SU-DHL-6 (cell line): Measurements from ENCODE around the gene MESP2.

Experiments used
- H2AFZ ChIP-seq: fragments of 200-600 bp; sonication (generic); 2 replicates; pipeline ENCODE4 v1.6.1; 2014; ENCODE audit warnings: low read depth, mild to moderate bottlenecking, moderate library complexity, mixed read lengths, antibody characterized with exemption, low read length; ENCODE audit not compliant: severe bottlenecking
- H3F3A ChIP-seq: fragments of 200-600 bp; shearing (Covaris generic); 2 replicates; pipeline ENCODE4 v1.6.0; 2016; ENCODE audit warnings: antibody characterized with exemption, mild to moderate bottlenecking; ENCODE audit not compliant: insufficient read depth
- H3K27ac ChIP-seq: fragments of 200-600 bp; sonication (generic); 2 replicates; pipeline ENCODE4 v1.5.1; 2016; ENCODE audit warnings: low read depth, mild to moderate bottlenecking, low read length, moderate library complexity, mixed read lengths
- H3K27me3 ChIP-seq: fragments of 200-600 bp; sonication (generic), shearing (Covaris generic); 2 replicates; pipeline ENCODE4 v1.6.0; 2014; ENCODE audit warnings: mild to moderate bottlenecking, low read length
- H3K36me3 ChIP-seq: fragments of 200-600 bp; sonication (generic); 2 replicates; pipeline ENCODE4 v1.6.1; 2014; ENCODE audit warnings: mild to moderate bottlenecking, low read length, mixed read lengths
- H3K4me2 ChIP-seq: fragments of 300-600, 200-600 bp; shearing (Covaris generic), sonication (generic); 2 replicates; pipeline ENCODE4 v1.6.0; 2014; ENCODE audit warnings: low read length, low read depth, mild to moderate bottlenecking; ENCODE audit not compliant: poor library complexity, severe bottlenecking
- H3K4me3 ChIP-seq: fragments of 200-600 bp; sonication (generic); 2 replicates; pipeline ENCODE4 v1.5.1; 2014; ENCODE audit warnings: antibody characterized with exemption, low read length, mild to moderate bottlenecking, mixed read lengths; ENCODE audit not compliant: insufficient read depth, poor library complexity, severe bottlenecking
- H3K79me2 ChIP-seq: fragments of 200-600 bp; sonication (generic); 2 replicates; pipeline ENCODE4 v1.6.1; 2014; ENCODE audit warnings: mild to moderate bottlenecking, low read length, moderate library complexity; ENCODE audit not compliant: insufficient read depth
- H3K9ac ChIP-seq: fragments of 200-600 bp; sonication (generic); 2 replicates; pipeline ENCODE4 v1.7.0; 2014; ENCODE audit warnings: mild to moderate bottlenecking, low read length
- H3K9me2 ChIP-seq: fragments of 200-600 bp; sonication (generic); replicated peaks from 2 replicates; pipeline ENCODE4 v1.6.1; 2014; ENCODE audit warnings: low read length; ENCODE audit not compliant: insufficient read depth
- H3K9me3 ChIP-seq: fragments of 200-600 bp; sonication (generic); 2 replicates; pipeline ENCODE4 v1.6.1; 2014; ENCODE audit warnings: low read length, mixed read lengths; ENCODE audit not compliant: insufficient read depth
- H4K20me1 ChIP-seq: fragments of 200-600 bp; sonication (generic); 2 replicates; pipeline ENCODE4 v1.6.1; 2014; ENCODE audit warnings: low read depth, mild to moderate bottlenecking, antibody characterized with exemption, low read length, moderate library complexity, mixed read lengths
- CTCF ChIP-seq: fragments of 200-600 bp; sonication (generic); IDR thresholded peaks from one replicate; pipeline ENCODE4 v1.5.1; 2017; ENCODE audit warnings: antibody characterized with exemption, mild to moderate bottlenecking, low read length, moderate library complexity; ENCODE audit not compliant: insufficient read depth, poor library complexity, severe bottlenecking
- EZH2phosphoT487 ChIP-seq: fragments of 200-600 bp; sonication (generic), shearing (Covaris generic); conservative IDR thresholded peaks from 2 replicates; pipeline ENCODE4 v1.6.1; 2018; ENCODE audit warnings: mild to moderate bottlenecking, antibody characterized with exemption, low read length, moderate library complexity, mixed read lengths

The MESP2 gene

DNA sequence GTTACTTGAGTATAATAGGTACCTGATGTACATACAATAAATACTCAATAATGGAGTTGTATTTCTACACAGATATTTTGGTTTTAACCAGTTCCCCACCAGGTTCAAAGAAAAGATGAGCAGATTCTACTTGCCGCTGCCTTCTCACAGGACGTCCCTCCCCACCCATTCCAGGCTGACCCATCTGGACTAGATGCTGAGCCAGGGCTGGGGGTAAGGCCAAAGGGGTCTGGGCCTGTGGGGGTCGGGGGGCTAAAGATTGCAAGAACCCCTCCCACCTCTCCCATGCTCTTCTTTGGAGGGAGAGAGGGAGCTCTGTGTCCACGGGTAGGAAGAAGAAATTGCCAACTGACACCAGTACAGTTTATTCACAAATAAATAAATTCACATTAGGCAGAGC, 26.6 kb upstream of the MESP2 start:
- no peak overlapping the region for H2AFZ ChIP-seq
- H3K4me2 ChIP-seq: peak overlapping the region; percentile 67
- TF ChIP-seq CTCF (no peak), EZH2phosphoT487 (no peak)
- no peaks in the 10 kb centered on the region for H3F3A ChIP-seq
- H3K27ac ChIP-seq: no peak overlapping the region
- no peak overlapping the region for H3K9ac ChIP-seq
- no peak overlapping the region for H3K4me3 ChIP-seq
- no peaks in the 10 kb centered on the region for H4K20me1 ChIP-seq
- no peaks in the 10 kb centered on the region for H3K36me3 ChIP-seq
- no peaks in the 10 kb centered on the region for H3K9me2 ChIP-seq
- no peaks in the 10 kb centered on the region for H3K79me2 ChIP-seq
- no peaks in the 10 kb centered on the region for H3K27me3 ChIP-seq
- no peaks in the 10 kb centered on the region for H3K9me3 ChIP-seq

DNA sequence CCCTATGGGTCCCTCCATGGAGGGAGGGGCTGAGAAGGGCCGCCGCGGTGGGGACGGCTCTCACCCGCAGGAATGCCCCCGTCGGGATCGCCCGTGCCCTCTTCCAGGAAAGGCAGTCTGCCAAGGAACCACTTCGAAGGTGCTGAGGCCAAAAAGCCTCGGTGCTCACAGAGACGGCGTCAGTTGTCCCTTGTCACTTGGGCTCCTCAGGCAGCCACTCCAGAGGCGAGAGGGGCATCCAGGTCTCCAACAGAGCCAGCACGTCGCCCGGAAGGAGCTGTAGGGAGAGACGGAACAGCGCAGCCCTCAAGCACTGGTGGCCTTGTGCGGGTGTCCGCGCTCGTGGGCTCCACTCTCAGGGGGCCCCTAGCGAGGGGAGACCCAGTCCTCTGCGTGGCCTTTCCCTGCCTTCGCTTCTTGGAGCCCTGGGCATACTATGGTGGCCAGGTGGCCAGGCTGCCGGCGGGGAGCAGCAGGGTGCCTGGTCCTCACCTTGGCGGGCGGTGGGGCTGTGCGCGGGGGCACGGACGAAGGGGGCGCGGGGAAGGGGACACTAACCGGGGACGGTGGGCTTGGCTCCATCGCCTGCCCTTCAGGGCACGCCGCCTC, 26.1 kb upstream of the MESP2 start:
- H2AFZ ChIP-seq: peak overlapping the region; percentile 91
- H3K27me3 ChIP-seq: no peaks in the 10 kb centered on the region
- H4K20me1 ChIP-seq: no peaks in the 10 kb centered on the region
- TF ChIP-seq CTCF (no peak), EZH2phosphoT487 (no peak)
- peak overlapping the region; percentile 65 for H3K9ac ChIP-seq
- no peak overlapping the region for H3K27ac ChIP-seq
- no peaks in the 10 kb centered on the region for H3K9me2 ChIP-seq
- H3K4me3 ChIP-seq: peak overlapping the region; percentile 56
- H3K36me3 ChIP-seq: no peaks in the 10 kb centered on the region
- no peaks in the 10 kb centered on the region for H3K79me2 ChIP-seq
- peak overlapping the region; percentile 67 for H3K4me2 ChIP-seq
- H3F3A ChIP-seq: no peaks in the 10 kb centered on the region
- no peaks in the 10 kb centered on the region for H3K9me3 ChIP-seq

- Histone ChIP-seq H3F3A (no peaks in the 10 kb centered on the region), H4K20me1 (no peaks in the 10 kb centered on the region), H3K4me2 (peak within 1 kb of the TSS; percentile 67), H3K9me3 (no peaks in the 10 kb centered on the region), H3K4me3 (peak within 1 kb of the TSS; percentile 56), H3K9ac (peak within 1 kb of the TSS; percentile 65), H3K36me3 (no peaks in the 10 kb centered on the region), H3K27ac (no peak within 1 kb of the TSS), H3K9me2 (no peaks in the 10 kb centered on the region), H2AFZ (peak within 1 kb of the TSS; percentile 91), H3K27me3 (no peaks in the 10 kb centered on the region), H3K79me2 (no peaks in the 10 kb centered on the region)
- TF ChIP-seq EZH2phosphoT487: no peak
- peak; percentile 49 for TF ChIP-seq CTCF
Observed at GRCh38 chr15:89750560-89751542, 25.3 kb upstream of the MESP2 start, which contains the start of gene MESP1. Gene MESP1, minus strand, starts transcription at chr15:89751249. Its CDS starts 18 bp downstream, at chr15:89751231.
